ENCODE results near the gene COX14. TPM values are rescaled to one million over a fixed set of nuclear protein-coding genes. Genes with fewer than 3 reads are reported as not detected.

The COX14 gene
- total RNA-seq, 1 experiment from 2014 or later: 74.5 TPM

DNA sequence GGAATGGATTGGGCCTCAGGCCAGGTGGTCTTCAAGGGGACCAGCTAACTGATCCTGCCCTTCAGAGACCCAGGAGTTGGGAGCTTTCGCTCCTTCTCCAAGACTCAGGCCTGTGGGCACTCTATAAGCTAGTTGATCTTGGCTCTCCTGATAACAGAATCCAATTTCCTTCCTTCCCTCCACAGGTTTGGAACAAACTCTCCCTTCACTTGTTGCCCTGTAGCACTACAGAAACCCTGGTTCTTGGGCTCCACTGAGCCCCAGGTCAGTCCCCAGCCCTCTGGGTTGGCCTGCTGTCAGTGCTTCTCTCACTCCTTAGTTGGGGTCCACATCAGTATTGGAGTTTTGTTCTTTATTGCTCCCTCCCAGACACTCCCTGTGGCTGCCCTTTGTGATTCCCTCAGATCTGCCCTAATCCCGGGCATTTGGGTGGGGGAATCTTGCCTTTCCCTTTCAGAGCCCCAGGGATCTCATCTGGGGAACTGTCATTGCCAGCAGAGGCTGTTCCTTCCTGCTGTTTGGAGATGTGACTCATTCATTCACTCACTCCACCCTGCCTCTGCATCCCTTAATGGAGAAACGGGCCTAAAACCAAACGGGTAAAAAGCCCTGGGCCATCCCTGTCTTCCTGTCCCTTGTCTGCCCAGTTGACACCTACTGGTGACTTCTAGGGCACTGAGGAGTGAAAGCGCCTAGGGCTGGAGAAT, 12.6 kb upstream of the COX14 start:
- no peaks in the 10 kb centered on the region for H3K9me3 ChIP-seq (ENCODE audit: control insufficient read depth, insufficient read depth, low read depth, low read length)
- ChIA-PET POLR2A (no interaction called here), CTCF (no interaction called here)
- in situ Hi-C loops (cut with HindIII; ENCODE audit: low pct_unique_long_range_greater_than_20kb, low sequenced_read_pairs): no loop called here
- intact Hi-C loops (cut with micrococcal nuclease; ENCODE audit: unreplicated experiment): no loop called here
- BruUV-seq (replicated peaks): TSS peak; percentile 13
- H3K4me1 ChIP-seq (ENCODE audit: control insufficient read depth, insufficient read depth, low read length): peaks cover 7% of the 10 kb centered on the region; the same call in 1 of the 2 replicates
- ATAC-seq (no peak), DNase-seq (ENCODE audit: low read depth, low spot score) (no peak)
- H3K4me3 ChIP-seq (ENCODE audit: low read depth in 2 of 2, low read length in 2 of 2): no peak overlapping the region
- no peak overlapping the region for H3K27ac ChIP-seq (ENCODE audit: low read length)
- H3K27me3 ChIP-seq (ENCODE audit: control insufficient read depth, insufficient read depth, low read length): no peaks in the 10 kb centered on the region
- TF ChIP-seq POLR2AphosphoS5 (IDR thresholded peaks at IDR 0.05; ENCODE audit: low read depth, low read length) (no peak), TCF7L2 (IDR thresholded peaks at IDR 0.05; ENCODE audit: low read depth, low read length) (no peak), SIN3A (IDR thresholded peaks at IDR 0.05; ENCODE audit: borderline replicate concordance, insufficient read depth, low read depth, low read length) (no peak)
- TF ChIP-seq, protein P1, sequence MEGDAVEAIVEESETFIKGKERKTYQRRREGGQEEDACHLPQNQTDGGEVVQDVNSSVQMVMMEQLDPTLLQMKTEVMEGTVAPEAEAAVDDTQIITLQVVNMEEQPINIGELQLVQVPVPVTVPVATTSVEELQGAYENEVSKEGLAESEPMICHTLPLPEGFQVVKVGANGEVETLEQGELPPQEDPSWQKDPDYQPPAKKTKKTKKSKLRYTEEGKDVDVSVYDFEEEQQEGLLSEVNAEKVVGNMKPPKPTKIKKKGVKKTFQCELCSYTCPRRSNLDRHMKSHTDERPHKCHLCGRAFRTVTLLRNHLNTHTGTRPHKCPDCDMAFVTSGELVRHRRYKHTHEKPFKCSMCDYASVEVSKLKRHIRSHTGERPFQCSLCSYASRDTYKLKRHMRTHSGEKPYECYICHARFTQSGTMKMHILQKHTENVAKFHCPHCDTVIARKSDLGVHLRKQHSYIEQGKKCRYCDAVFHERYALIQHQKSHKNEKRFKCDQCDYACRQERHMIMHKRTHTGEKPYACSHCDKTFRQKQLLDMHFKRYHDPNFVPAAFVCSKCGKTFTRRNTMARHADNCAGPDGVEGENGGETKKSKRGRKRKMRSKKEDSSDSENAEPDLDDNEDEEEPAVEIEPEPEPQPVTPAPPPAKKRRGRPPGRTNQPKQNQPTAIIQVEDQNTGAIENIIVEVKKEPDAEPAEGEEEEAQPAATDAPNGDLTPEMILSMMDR (IDR thresholded peaks at IDR 0.05): no peak
- TF ChIP-seq, protein P2, sequence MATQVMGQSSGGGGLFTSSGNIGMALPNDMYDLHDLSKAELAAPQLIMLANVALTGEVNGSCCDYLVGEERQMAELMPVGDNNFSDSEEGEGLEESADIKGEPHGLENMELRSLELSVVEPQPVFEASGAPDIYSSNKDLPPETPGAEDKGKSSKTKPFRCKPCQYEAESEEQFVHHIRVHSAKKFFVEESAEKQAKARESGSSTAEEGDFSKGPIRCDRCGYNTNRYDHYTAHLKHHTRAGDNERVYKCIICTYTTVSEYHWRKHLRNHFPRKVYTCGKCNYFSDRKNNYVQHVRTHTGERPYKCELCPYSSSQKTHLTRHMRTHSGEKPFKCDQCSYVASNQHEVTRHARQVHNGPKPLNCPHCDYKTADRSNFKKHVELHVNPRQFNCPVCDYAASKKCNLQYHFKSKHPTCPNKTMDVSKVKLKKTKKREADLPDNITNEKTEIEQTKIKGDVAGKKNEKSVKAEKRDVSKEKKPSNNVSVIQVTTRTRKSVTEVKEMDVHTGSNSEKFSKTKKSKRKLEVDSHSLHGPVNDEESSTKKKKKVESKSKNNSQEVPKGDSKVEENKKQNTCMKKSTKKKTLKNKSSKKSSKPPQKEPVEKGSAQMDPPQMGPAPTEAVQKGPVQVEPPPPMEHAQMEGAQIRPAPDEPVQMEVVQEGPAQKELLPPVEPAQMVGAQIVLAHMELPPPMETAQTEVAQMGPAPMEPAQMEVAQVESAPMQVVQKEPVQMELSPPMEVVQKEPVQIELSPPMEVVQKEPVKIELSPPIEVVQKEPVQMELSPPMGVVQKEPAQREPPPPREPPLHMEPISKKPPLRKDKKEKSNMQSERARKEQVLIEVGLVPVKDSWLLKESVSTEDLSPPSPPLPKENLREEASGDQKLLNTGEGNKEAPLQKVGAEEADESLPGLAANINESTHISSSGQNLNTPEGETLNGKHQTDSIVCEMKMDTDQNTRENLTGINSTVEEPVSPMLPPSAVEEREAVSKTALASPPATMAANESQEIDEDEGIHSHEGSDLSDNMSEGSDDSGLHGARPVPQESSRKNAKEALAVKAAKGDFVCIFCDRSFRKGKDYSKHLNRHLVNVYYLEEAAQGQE (IDR thresholded peaks at IDR 0.05; ENCODE audit: insufficient read depth in 1 of 2, low read depth in 2 of 2, low read length in 1 of 2): no peak
- H3K36me3 ChIP-seq (ENCODE audit: control insufficient read depth, insufficient read depth, low read length): peaks cover 3% of the 10 kb centered on the region; the same call in 1 of the 2 replicates

DNA sequence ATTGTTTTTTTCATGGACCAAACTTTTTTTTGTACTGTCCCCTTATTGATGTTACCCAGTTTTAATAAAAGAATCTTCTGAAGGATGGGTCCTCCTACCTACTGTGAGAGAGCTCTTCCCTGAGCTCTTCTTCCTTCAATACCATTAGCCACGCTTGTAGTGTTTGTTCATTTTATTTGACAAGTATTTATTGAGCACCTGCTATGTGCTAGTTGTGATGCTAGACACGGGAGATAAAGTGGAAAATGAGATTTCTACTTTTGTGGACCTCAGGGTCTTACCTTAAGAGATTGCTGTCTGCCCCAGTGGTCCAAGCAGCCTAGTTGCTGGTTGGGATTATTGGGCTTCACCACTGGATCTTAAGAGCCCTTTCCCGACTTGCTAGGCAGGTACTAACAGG, 11.5 kb upstream of the COX14 start:
- Histone ChIP-seq H3K9me3 (ENCODE audit: control insufficient read depth, insufficient read depth, low read depth, low read length) (no peaks in the 10 kb centered on the region), H3K4me1 (ENCODE audit: control insufficient read depth, insufficient read depth, low read length) (peaks cover 7% of the 10 kb centered on the region; the same call in 1 of the 2 replicates), H3K27ac (ENCODE audit: low read length) (no peak overlapping the region), H3K36me3 (ENCODE audit: control insufficient read depth, insufficient read depth, low read length) (peaks cover 3% of the 10 kb centered on the region; the same call in 1 of the 2 replicates), H3K4me3 (ENCODE audit: low read depth in 2 of 2, low read length in 2 of 2) (no peak overlapping the region), H3K27me3 (ENCODE audit: control insufficient read depth, insufficient read depth, low read length) (no peaks in the 10 kb centered on the region)
- DNase-seq (ENCODE audit: low read depth, low spot score) (no peak), ATAC-seq (no peak)
- in situ Hi-C loops (cut with HindIII; ENCODE audit: low pct_unique_long_range_greater_than_20kb, low sequenced_read_pairs): no loop called here
- POLR2A ChIA-PET: interaction anchor here (0.5 to 0.6 kb wide), 2 partner anchors 25 to 72 kb away, joined by 4 to 7 read pairs; no protein-coding TSS in a partner anchor
- TF ChIP-seq TCF7L2 (IDR thresholded peaks at IDR 0.05; ENCODE audit: low read depth, low read length) (no peak), POLR2AphosphoS5 (IDR thresholded peaks at IDR 0.05; ENCODE audit: low read depth, low read length) (no peak; the same call in 1 of the 2 replicates), SIN3A (IDR thresholded peaks at IDR 0.05; ENCODE audit: borderline replicate concordance, insufficient read depth, low read depth, low read length) (no peak)
- TF ChIP-seq, protein P2 (IDR thresholded peaks at IDR 0.05; ENCODE audit: insufficient read depth in 1 of 2, low read depth in 2 of 2, low read length in 1 of 2): no peak
- TF ChIP-seq, protein P1 (IDR thresholded peaks at IDR 0.05): no peak
- no TSS peak for BruUV-seq (replicated peaks)
- CTCF ChIA-PET: interaction anchor here (0.6 to 2.5 kb wide), 2 partner anchors 11 to 71 kb away, joined by 6 to 12 read pairs; partner anchors contain the start of gene COX14
- intact Hi-C loops (cut with micrococcal nuclease; ENCODE audit: unreplicated experiment): no loop called here
